Measurements from ENCODE around the gene LRRC28. TPM values are rescaled to one million over a fixed set of nuclear protein-coding genes. Genes with fewer than 3 reads are reported as not detected.

Gene LRRC28
- total RNA-seq, 1 experiment from 2014 or later: 21.4 TPM

DNA sequence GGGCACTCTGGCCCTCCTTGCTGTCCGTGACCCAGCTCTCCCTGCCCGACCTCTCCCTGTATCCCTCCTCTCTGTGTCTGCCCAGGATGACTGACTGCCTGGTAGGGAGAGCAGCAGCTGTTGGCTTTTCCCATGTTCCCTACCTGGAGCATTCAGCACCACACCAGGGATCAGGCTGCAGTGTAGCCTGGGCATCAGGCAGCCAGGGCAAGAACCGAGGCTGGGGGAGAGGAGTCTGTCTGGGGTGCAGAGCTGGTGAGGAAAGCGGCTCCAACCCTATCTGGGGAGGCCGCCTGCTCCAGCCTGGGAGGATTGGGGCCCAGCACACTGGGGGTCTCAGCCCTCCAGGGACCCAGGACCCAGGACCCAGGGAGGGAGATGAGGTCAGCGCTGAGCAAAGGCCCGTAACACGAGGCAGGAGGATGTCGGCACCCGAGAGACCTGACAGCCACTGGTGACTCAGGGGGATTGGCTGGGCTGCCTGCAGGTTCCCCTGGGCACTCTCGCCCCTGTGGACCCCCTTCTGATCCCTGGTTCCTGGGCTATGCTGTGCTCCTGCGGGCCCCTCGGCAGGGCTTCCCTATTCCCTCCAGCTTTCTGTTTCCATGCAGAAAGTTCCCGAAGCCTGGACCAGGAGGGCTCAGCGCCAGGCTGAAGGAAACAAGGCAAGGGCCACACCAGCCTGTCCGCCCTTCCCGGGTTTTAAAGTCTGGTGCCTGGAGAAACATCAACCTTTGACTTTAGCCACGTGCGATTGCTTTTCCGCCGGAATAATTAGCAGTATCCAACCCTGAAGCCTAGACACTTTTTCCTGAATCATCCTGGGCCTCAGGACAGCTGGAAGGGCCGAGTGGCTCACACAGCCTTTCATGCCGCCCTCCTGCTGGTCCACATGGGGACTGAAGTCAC lies 186.3 kb downstream of the LRRC28 start:
- RAD21 ChIA-PET (ENCODE audit: low non-redundant PET in 1 of 2, low total read pairs in 2 of 2, uncharacterized antibody in 2 of 2, unreplicated experiment in 2 of 2): no interaction called here
- Histone ChIP-seq H3K4me2 (ENCODE audit: low read length) (no peak overlapping the region), H4K20me1 (ENCODE audit: insufficient read depth) (no peaks in the 10 kb centered on the region), H3K27me3 (ENCODE audit: insufficient read depth, low read length) (no peaks in the 10 kb centered on the region), H3K79me2 (ENCODE audit: insufficient read depth, low read length) (no peaks in the 10 kb centered on the region), H3K36me3 (ENCODE audit: control insufficient read depth in 1 of 2, insufficient read depth in 2 of 2, low read length in 2 of 2) (no peaks in the 10 kb centered on the region), H3K4me1 (ENCODE audit: control insufficient read depth in 1 of 2, insufficient read depth in 2 of 2, low read length in 2 of 2) (peaks cover 41 to 44% of the 10 kb centered on the region in 2 experiments), H3K9me2 (ENCODE audit: insufficient read depth) (no peaks in the 10 kb centered on the region), H3K27ac (ENCODE audit: low read depth, low read length) (no peak overlapping the region), H3K9me3 (ENCODE audit: control insufficient read depth in 1 of 2, insufficient read depth in 1 of 2, low read depth in 1 of 2, low read length in 2 of 2) (no peaks in the 10 kb centered on the region), H3K4me3 (replicated peaks in 1 of 2; ENCODE audit: low read depth in 1 of 2, low read length in 2 of 2) (no peak overlapping the region), H2AFZ (ENCODE audit: low read depth, low read length, poor library complexity, severe bottlenecking) (no peak overlapping the region), H3K9ac (ENCODE audit: low read length) (no peak overlapping the region)
- TF ChIP-seq POLR2A (IDR thresholded peaks at IDR 0.05; ENCODE audit: borderline replicate concordance, extremely low read depth, insufficient read depth, insufficient read length) (no peak), RAD21 (IDR thresholded peaks at IDR 0.05; ENCODE audit: low read depth) (no peak), ZNF274 (IDR thresholded peaks at IDR 0.05; ENCODE audit: low read depth, low read length) (no peak), CEBPB (IDR thresholded peaks at IDR 0.05; ENCODE audit: low read depth) (no peak), YY1 (IDR thresholded peaks at IDR 0.05; ENCODE audit: extremely low read depth, insufficient replicate concordance, low read depth, low read length) (no peak), FOSL1 (IDR thresholded peaks at IDR 0.05; ENCODE audit: low read depth) (no peak), EGR1 (IDR thresholded peaks at IDR 0.05; ENCODE audit: low read depth) (no peak), POLR2AphosphoS5 (IDR thresholded peaks at IDR 0.05; ENCODE audit: low read depth, low read length) (no peak), SP1 (IDR thresholded peaks at IDR 0.05; ENCODE audit: low read depth) (no peak), EZH2 (IDR thresholded peaks at IDR 0.05) (no peak), EZH2phosphoT487 (IDR thresholded peaks at IDR 0.05; ENCODE audit: borderline replicate concordance) (no peak), CBX3 (IDR thresholded peaks at IDR 0.05; ENCODE audit: low read depth) (no peak), ZFX (IDR thresholded peaks at IDR 0.05) (no peak), SRF (IDR thresholded peaks at IDR 0.05; ENCODE audit: low read depth) (no peak), JUND (IDR thresholded peaks at IDR 0.05) (no peak)
- TF ChIP-seq, protein P1, sequence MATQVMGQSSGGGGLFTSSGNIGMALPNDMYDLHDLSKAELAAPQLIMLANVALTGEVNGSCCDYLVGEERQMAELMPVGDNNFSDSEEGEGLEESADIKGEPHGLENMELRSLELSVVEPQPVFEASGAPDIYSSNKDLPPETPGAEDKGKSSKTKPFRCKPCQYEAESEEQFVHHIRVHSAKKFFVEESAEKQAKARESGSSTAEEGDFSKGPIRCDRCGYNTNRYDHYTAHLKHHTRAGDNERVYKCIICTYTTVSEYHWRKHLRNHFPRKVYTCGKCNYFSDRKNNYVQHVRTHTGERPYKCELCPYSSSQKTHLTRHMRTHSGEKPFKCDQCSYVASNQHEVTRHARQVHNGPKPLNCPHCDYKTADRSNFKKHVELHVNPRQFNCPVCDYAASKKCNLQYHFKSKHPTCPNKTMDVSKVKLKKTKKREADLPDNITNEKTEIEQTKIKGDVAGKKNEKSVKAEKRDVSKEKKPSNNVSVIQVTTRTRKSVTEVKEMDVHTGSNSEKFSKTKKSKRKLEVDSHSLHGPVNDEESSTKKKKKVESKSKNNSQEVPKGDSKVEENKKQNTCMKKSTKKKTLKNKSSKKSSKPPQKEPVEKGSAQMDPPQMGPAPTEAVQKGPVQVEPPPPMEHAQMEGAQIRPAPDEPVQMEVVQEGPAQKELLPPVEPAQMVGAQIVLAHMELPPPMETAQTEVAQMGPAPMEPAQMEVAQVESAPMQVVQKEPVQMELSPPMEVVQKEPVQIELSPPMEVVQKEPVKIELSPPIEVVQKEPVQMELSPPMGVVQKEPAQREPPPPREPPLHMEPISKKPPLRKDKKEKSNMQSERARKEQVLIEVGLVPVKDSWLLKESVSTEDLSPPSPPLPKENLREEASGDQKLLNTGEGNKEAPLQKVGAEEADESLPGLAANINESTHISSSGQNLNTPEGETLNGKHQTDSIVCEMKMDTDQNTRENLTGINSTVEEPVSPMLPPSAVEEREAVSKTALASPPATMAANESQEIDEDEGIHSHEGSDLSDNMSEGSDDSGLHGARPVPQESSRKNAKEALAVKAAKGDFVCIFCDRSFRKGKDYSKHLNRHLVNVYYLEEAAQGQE (IDR thresholded peaks at IDR 0.05; ENCODE audit: low read depth): no peak
- TF ChIP-seq, protein P2, sequence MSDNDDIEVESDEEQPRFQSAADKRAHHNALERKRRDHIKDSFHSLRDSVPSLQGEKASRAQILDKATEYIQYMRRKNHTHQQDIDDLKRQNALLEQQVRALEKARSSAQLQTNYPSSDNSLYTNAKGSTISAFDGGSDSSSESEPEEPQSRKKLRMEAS (IDR thresholded peaks at IDR 0.05): no peak
- TF ChIP-seq, protein P3, sequence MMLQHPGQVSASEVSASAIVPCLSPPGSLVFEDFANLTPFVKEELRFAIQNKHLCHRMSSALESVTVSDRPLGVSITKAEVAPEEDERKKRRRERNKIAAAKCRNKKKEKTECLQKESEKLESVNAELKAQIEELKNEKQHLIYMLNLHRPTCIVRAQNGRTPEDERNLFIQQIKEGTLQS (IDR thresholded peaks at IDR 0.05): no peak
- TF ChIP-seq, protein P4, sequence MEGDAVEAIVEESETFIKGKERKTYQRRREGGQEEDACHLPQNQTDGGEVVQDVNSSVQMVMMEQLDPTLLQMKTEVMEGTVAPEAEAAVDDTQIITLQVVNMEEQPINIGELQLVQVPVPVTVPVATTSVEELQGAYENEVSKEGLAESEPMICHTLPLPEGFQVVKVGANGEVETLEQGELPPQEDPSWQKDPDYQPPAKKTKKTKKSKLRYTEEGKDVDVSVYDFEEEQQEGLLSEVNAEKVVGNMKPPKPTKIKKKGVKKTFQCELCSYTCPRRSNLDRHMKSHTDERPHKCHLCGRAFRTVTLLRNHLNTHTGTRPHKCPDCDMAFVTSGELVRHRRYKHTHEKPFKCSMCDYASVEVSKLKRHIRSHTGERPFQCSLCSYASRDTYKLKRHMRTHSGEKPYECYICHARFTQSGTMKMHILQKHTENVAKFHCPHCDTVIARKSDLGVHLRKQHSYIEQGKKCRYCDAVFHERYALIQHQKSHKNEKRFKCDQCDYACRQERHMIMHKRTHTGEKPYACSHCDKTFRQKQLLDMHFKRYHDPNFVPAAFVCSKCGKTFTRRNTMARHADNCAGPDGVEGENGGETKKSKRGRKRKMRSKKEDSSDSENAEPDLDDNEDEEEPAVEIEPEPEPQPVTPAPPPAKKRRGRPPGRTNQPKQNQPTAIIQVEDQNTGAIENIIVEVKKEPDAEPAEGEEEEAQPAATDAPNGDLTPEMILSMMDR (IDR thresholded peaks at IDR 0.05 in 2 of 3, conservative IDR thresholded peaks at IDR 0.05 in 1 of 3; ENCODE audit: borderline replicate concordance in 1 of 3, insufficient read depth in 1 of 3, low read depth in 2 of 3, low read length in 2 of 3): no peak
- CTCF ChIA-PET: no interaction called here
- ATAC-seq: no peak
- intact Hi-C loops (cut with micrococcal nuclease): no loop called here
- POLR2A ChIA-PET: no interaction called here
- no peak for DNase-seq (ENCODE audit: low read depth, low spot score)
- no TSS peak for BruUV-seq (replicated peaks)

Measured in HCT116 (cell line).